Adipocyte (in vitro differentiated cells): ENCODE measurements around the gene KLHL3.
A peak's percentile ranks its signal among the peaks of the same experiment; 100 is the strongest.

Experiments
- DNase-seq: peaks from one replicate; pipeline ENCODE4 v3.0.0-alpha.2; 2015; ENCODE audit warnings: low read depth
- H3K27me3 ChIP-seq: replicated peaks from 2 replicates; pipeline ENCODE4 v1.7.0; 2013; ENCODE audit warnings: mild to moderate bottlenecking, low read length, moderate library complexity; ENCODE audit not compliant: control insufficient read depth, insufficient read depth
- H3K36me3 ChIP-seq: 2 replicates; pipeline ENCODE4 v1.7.0; 2013; ENCODE audit warnings: low read length, mild to moderate bottlenecking, moderate library complexity; ENCODE audit not compliant: control insufficient read depth, insufficient read depth, severe bottlenecking
- H3K4me1 ChIP-seq: 2 replicates; pipeline ENCODE4 v1.7.0; 2013; ENCODE audit warnings: mild to moderate bottlenecking, low read length, moderate library complexity; ENCODE audit not compliant: control insufficient read depth, insufficient read depth
- H3K4me3 ChIP-seq: 2 replicates; pipeline ENCODE4 v1.7.0; 2013; ENCODE audit warnings: mild to moderate bottlenecking, low read length, moderate library complexity
- H3K9ac ChIP-seq: 2 replicates; pipeline ENCODE4 v1.7.0; 2013; ENCODE audit warnings: mild to moderate bottlenecking, low read length, moderate library complexity
- H3K9me3 ChIP-seq: 2 replicates; pipeline ENCODE4 v1.7.0; 2013; ENCODE audit warnings: mild to moderate bottlenecking, low read length, moderate library complexity; ENCODE audit not compliant: control insufficient read depth

Gene KLHL3

GRCh38 chr5:137615171-137615775, 120.6 kb downstream of the KLHL3 start:
- no peaks in the 10 kb centered on the region for H3K9me3 ChIP-seq
- H3K4me1 ChIP-seq, result peaks cover 27% of the 10 kb centered on the region
- H3K36me3 ChIP-seq, result no peaks in the 10 kb centered on the region
- no peak overlapping the region for H3K9ac ChIP-seq
- DNase-seq, result no peak
- no peaks in the 10 kb centered on the region for H3K27me3 ChIP-seq
- no peak overlapping the region for H3K4me3 ChIP-seq

DNA sequence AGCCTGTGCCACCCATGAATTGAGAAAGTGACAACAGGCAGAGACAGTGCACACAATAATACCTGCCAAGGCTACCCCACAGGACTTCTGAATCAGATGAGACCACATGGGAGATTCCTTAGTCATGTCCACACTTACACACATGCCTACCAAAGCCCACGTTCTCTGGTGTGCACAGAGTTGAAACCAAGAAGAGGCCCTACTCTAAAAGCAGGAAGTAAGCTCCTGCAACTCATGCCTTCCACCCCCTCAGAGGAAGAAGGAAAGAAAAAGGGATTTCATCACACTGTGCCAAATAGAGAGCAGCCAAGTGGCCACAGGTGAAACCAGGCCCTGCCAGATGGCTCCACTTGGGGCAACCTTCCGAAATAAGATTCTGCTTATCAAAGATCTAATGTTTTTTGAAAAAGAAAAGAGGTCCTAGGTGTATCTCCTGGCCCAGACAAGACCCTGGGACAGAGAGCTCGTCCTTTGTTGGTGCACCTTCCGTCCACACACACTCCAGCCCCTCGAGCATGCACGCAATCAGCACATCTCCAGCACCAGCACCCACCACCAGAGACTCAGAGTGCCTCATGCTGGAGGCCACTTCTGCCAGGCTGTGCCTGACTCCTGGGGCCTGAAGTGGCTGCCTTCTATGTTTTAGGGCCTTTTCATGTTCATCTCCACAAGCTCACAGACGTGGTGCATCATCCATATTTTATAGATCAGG, 122.2 kb downstream of the KLHL3 start:
- Histone ChIP-seq H3K27me3 (no peaks in the 10 kb centered on the region), H3K36me3 (no peaks in the 10 kb centered on the region), H3K4me1 (peaks cover 21% of the 10 kb centered on the region), H3K9me3 (no peaks in the 10 kb centered on the region), H3K4me3 (no peak overlapping the region), H3K9ac (no peak overlapping the region)
- DNase-seq, result peak; percentile 5

- Histone ChIP-seq H3K27me3 (no peaks in the 10 kb centered on the region), H3K9me3 (no peaks in the 10 kb centered on the region), H3K4me3 (no peak overlapping the region), H3K4me1 (peaks cover 10% of the 10 kb centered on the region), H3K36me3 (no peaks in the 10 kb centered on the region), H3K9ac (no peak overlapping the region)
- no peak for DNase-seq
These were observed 123.3 kb downstream of the KLHL3 start for GRCh38 chr5:137612576-137612975.

DNA sequence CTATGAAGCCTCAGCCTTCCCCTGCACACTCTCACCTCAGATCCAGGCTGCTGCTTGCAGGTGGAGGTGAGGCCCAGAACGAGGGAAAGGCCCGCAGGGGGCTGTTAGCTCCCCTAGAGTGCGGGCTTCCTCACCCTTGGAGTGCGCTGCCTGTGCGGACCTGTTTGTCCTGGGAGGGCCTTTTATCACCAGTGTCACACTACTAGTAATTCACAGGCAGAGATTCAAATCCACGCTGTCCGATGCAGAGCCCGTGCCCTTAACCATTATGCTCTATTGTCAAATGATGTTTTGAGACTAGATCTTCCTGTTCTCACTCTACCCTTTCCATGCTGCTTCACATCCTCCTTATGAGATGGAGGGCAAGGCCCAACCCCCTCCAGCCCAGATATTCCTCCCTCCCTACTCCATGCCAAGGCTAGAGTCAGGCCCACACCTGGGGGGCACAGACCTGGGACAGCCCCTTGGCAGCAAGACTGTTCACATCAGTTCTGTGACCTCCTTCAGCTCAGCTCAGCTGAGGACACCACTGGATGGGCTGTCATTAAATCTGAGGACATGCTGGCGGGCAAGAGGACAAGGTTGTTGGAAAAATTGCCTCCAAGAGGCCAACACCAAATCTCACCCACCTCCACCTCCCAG, 124.0 kb downstream of the KLHL3 start:
- Histone ChIP-seq H3K9me3 (no peaks in the 10 kb centered on the region), H3K4me1 (peaks cover 10% of the 10 kb centered on the region), H3K9ac (no peak overlapping the region), H3K4me3 (no peak overlapping the region), H3K27me3 (no peaks in the 10 kb centered on the region), H3K36me3 (no peaks in the 10 kb centered on the region)
- DNase-seq, result no peak

DNA sequence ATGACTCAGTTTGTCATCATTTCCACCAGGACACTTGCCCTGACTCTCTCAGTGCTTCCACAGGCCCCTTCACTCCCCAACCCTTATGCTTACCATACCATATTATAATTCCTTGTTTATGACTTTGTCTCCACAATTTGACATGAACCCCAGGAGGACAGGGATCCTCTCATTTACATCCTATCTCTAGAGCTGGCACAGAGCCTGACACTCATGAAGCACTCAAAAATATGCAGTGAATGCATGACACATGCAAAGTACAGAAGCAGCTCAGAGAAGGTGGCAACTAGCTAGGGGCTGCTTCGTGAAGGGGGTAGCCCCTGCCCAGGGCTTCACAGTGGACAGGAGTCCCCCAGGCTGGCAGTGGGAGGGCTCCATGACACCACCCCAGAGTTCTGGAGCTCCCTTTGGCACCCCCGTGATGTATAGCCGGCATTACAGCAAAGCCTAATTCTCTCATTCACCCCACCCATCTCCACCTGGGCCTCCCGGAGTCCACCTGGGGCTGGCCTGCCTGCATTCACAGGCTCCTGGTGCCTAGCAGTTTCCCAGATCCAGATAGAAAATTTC, 124.8 kb downstream of the KLHL3 start:
- H3K36me3 ChIP-seq, result no peaks in the 10 kb centered on the region
- H3K9ac ChIP-seq, result no peak overlapping the region
- no peak overlapping the region for H3K4me3 ChIP-seq
- no peaks in the 10 kb centered on the region for H3K27me3 ChIP-seq
- H3K9me3 ChIP-seq, result no peaks in the 10 kb centered on the region
- DNase-seq, result no peak
- peaks cover 16% of the 10 kb centered on the region for H3K4me1 ChIP-seq

DNA sequence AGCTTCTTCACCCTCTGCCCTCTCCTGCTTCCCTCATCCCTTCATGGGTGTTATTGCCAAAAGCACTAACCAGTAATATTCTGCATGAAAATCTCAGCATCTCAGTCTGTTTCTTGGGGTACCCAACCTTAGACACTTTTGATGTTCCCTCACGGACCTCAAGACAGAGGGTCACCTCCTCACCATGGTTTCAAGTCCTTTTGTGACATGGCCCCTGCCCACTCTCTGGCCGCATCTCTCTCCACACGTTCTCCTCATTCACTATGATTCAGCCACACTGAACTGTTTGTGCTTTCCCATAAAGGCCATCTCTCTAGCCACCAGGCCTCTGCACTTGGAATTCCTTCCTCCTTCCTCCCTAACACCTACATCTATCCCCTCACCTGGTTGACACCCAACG, 125.3 kb downstream of the KLHL3 start:
- DNase-seq, result no peak
- Histone ChIP-seq H3K9me3 (no peaks in the 10 kb centered on the region), H3K36me3 (no peaks in the 10 kb centered on the region), H3K4me1 (peaks cover 21% of the 10 kb centered on the region), H3K4me3 (no peak overlapping the region), H3K27me3 (no peaks in the 10 kb centered on the region), H3K9ac (no peak overlapping the region)

GRCh38 chr5:137609127-137609526, 126.8 kb downstream of the KLHL3 start:
- H3K4me1 ChIP-seq, result peaks cover 22% of the 10 kb centered on the region
- H3K9ac ChIP-seq, result no peak overlapping the region
- no peaks in the 10 kb centered on the region for H3K36me3 ChIP-seq
- H3K27me3 ChIP-seq, result no peaks in the 10 kb centered on the region
- DNase-seq, result peak; percentile 18
- no peak overlapping the region for H3K4me3 ChIP-seq
- no peaks in the 10 kb centered on the region for H3K9me3 ChIP-seq

DNA sequence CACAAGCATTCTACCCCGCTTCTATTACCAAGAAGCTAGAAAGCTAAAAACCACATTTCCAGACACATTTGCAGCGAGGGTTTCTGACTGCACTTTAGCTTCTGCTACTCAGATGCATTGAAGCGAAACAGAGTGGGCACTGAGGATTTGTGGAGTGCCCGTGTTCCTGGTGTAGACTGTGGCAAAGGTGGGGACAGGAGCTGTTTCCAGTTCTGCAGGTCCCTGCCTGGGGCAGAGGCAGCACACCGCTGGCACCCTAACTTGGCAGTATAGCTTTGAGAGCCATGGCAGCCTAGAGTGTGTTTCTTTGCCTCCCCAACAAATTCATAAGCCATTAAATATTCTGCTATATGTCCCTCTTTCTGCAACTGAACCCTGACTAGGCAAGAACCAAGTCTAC, 128.1 kb downstream of the KLHL3 start:
- Histone ChIP-seq H3K36me3 (no peaks in the 10 kb centered on the region), H3K4me3 (no peak overlapping the region), H3K9ac (no peak overlapping the region), H3K4me1 (peaks cover 22% of the 10 kb centered on the region), H3K27me3 (peaks cover 4% of the 10 kb centered on the region), H3K9me3 (no peaks in the 10 kb centered on the region)
- no peak for DNase-seq

DNA sequence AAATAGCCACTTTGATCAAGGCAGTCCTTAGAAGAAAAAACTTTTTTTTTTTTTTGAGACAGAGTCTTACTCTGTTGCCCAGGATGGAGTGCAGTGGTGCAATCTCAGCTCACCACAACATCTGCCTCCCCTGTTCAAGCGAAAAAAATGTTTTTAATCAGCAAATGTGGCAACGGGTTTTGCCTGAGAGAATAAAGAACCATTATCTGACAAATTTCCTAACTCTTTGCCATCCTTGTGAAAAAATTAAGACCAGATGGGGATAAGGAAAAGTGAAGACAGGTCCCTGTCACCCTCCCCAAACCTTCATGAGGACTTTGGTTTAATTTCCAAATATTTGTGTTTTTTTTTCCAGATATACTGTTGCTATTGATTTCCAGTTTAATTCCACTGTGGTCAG, 129.5 kb downstream of the KLHL3 start:
- H3K4me1 ChIP-seq, result peaks cover 22% of the 10 kb centered on the region
- DNase-seq, result peak; percentile 32
- no peak overlapping the region for H3K4me3 ChIP-seq
- no peaks in the 10 kb centered on the region for H3K36me3 ChIP-seq
- H3K27me3 ChIP-seq, result peaks cover 4% of the 10 kb centered on the region
- H3K9ac ChIP-seq, result no peak overlapping the region
- no peaks in the 10 kb centered on the region for H3K9me3 ChIP-seq

- peak overlapping the region; percentile 24 for H3K9ac ChIP-seq
- H3K36me3 ChIP-seq, result no peaks in the 10 kb centered on the region
- no peak overlapping the region for H3K4me3 ChIP-seq
- peaks cover 22% of the 10 kb centered on the region for H3K4me1 ChIP-seq
- peak; percentile 49 for DNase-seq
- H3K9me3 ChIP-seq, result no peaks in the 10 kb centered on the region
- H3K27me3 ChIP-seq, result peaks cover 9% of the 10 kb centered on the region
These were observed 130.5 kb downstream of the KLHL3 start for GRCh38 chr5:137605411-137605810.

GRCh38 chr5:137604348-137605095, 131.4 kb downstream of the KLHL3 start:
- no peaks in the 10 kb centered on the region for H3K9me3 ChIP-seq
- H3K4me1 ChIP-seq, result peaks cover 22% of the 10 kb centered on the region
- H3K36me3 ChIP-seq, result no peaks in the 10 kb centered on the region
- H3K27me3 ChIP-seq, result peaks cover 17% of the 10 kb centered on the region
- no peak for DNase-seq
- H3K4me3 ChIP-seq, result no peak overlapping the region
- H3K9ac ChIP-seq, result no peak overlapping the region
